GM18499 (cell line): ENCODE results near the gene ELP2.

ENCODE experiments used
- ATAC-seq: cut with Tn5 transposase; IDR thresholded peaks from one replicate; pipeline ENCODE4 v1.9.1; 2021; ENCODE audit warnings: moderate number of reproducible peaks; ENCODE audit not compliant: insufficient read depth, unreplicated experiment

Gene ELP2

GRCh38 chr18:36211612-36212065, 81.9 kb downstream of the ELP2 start:
- ATAC-seq = no peak

GRCh38 chr18:36212301-36213171, 82.8 kb downstream of the ELP2 start:
- no peak for ATAC-seq

GRCh38 chr18:36214811-36215210, 85.1 kb downstream of the ELP2 start:
- no peak for ATAC-seq

GRCh38 chr18:36215577-36215976, 85.9 kb downstream of the ELP2 start:
- no peak for ATAC-seq

GRCh38 chr18:36217348-36217747, 87.6 kb downstream of the ELP2 start:
- no peak for ATAC-seq

- no peak for ATAC-seq
Observed at GRCh38 chr18:36229188-36229587, 99.5 kb downstream of the ELP2 start.
